Suprapubic skin (tissue), 4 donors: ENCODE results near the gene CHD9NB. TPM values are rescaled to one million over a fixed set of nuclear protein-coding genes. Genes with fewer than 3 reads are reported as not detected.

Experiments
- DNase-seq, 2 donors: peaks; one replicate each; pipeline ENCODE4 v3.0.0-alpha.2; 2019; ENCODE audit warnings: low spot score in 2 of 2
- H3K27ac ChIP-seq: fragments of 200-600 bp; sonication (generic); one replicate; pipeline ENCODE4 v1.5.1; 2019
- H3K27me3 ChIP-seq: fragments of 200-600 bp; sonication (generic); one replicate; pipeline ENCODE4 v1.5.1; 2019
- H3K36me3 ChIP-seq: fragments of 200-600 bp; sonication (generic); one replicate; pipeline ENCODE4 v1.5.1; 2019
- H3K4me1 ChIP-seq: fragments of 200-600 bp; sonication (generic); one replicate; pipeline ENCODE4 v1.5.1; 2019
- H3K4me3 ChIP-seq: fragments of 200-600 bp; sonication (generic); one replicate; pipeline ENCODE4 v1.5.1; 2019; ENCODE audit warnings: mild to moderate bottlenecking
- H3K9me3 ChIP-seq: fragments of 200-600 bp; sonication (generic); one replicate; pipeline ENCODE4 v1.5.1; 2019
- EP300 ChIP-seq: sonication (generic); formaldehyde crosslinking; IDR thresholded peaks from one replicate; pipeline ENCODE4 v1.6.1; 2017; ENCODE audit warnings: antibody characterized with exemption
- POLR2A ChIP-seq, 2 donors: fragments of 450-650 bp; IDR thresholded peaks; one replicate each; pipeline ENCODE4 v1.6.1; 2017; ENCODE audit warnings: antibody characterized with exemption in 2 of 2, mild to moderate bottlenecking in 2 of 2, moderate library complexity in 2 of 2
- POLR2AphosphoS5 ChIP-seq, 3 donors: sonication (generic); formaldehyde crosslinking; IDR thresholded peaks; one replicate each; pipeline ENCODE4 v1.6.1; 2017; ENCODE audit warnings: antibody characterized with exemption in 3 of 3
- WGBS: methylation state at CpG from one replicate; pipeline ENCODE4 v1.1.5; 2018; 5-methylcytosine and 5-hydroxymethylcytosine counted together
- total RNA-seq, 4 donors: library from RNA; depleted of rRNA; stranded (reverse); fragments of >200 nt; gene quantifications; one replicate each; pipeline ENCODE4 v1.1.0, GENCODE V29; 2016
- TF ChIP-seq, protein P1 (sequence below), 2 donors: fragments of 200-600 bp in 1 of 2; fragments of 450-650 bp in 1 of 2; sonication (generic) in 1 of 2; IDR thresholded peaks; one replicate each; pipeline ENCODE4 v1.5.1; 2016 to 2019; ENCODE audit warnings: antibody characterized with exemption in 2 of 2, mild to moderate bottlenecking in 1 of 2, moderate library complexity in 1 of 2

Gene CHD9NB
- total RNA-seq, 4 donors from 2014 or later: 8.7 to 33.3 (median 17.0) TPM

DNA sequence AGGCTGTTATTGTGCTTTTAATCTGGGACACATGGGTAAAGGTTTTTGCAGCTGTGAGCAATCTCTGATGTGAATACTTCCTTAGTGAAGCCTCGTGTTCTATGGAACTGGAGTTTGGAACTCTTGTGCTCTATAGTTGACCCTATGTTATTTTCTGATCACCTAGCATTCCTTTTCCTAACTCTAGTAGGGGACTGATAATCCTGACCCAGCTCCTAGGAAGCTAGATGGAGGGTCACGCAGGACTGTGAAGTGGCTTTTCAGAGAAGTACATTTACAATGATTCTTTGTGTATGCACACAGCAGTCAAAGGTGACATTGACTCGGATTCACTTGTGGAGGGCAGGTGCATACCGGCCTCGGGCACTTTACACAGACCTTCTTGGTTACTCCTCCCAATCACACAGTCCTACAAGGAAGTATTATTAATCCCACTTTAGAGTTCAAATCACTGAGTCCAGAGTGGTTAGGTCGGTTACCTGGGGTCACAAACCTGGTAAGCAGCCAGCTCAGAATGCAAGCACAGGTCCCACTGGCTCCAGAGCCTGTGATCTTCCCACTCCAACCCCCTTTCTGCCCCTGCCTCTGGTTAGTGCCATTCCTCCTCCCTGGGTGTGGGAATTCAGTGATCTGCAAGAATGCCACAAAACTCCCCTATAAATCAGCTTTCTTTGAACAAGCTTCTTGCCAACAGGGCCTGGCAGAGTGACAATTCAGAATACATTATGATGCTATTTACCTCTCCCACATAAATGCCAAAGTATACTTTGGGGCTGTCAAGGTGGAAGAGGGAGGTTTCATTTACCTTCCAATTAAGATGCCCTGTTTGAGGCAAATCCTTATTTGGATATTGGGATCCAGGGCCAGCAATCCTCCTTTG lies 7.1 kb downstream of the CHD9NB start:
- no peak for DNase-seq
- Histone ChIP-seq H3K4me1 (peaks cover 51% of the 10 kb centered on the region), H3K36me3 (no peaks in the 10 kb centered on the region), H3K27me3 (no peaks in the 10 kb centered on the region), H3K4me3 (no peak overlapping the region), H3K9me3 (no peaks in the 10 kb centered on the region), H3K27ac (peak overlapping the region; percentile 88)
- WGBS: 46% methylated on average over 3 of the region's 6 CpGs
- TF ChIP-seq POLR2A (IDR thresholded peaks at IDR 0.05) (no peak), POLR2AphosphoS5 (IDR thresholded peaks at IDR 0.05) (peak in 1 of 3 donors; percentile 6)

DNA sequence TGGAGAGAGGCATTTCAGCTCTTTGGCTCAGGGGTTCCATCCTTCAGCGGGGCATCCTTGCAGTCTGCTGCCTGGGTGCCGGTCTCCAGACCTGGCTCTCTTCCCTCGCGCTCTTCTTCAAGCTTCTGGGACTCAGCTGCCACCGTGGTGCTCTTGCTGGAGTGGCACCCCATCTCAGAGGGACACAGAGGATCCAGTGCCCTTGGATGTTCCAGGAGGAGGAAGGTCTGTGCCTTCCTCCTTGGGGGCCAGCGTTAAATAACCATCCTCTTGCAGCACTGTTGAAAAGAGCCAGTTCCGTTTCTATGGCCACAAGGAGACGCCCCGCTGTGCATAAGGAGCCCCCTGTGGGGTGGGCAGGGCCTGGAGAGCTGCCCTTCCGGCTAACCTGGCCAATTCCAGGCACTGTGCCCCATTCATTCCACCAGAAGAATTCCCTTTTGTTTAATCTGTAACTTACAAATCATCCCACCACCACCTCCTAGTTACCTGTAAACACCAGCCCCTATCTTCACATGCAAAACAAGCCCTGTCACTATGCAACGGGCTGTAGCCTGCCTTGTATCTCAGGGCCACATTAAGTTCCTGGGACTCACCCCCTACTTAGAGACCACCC lies 8.6 kb downstream of the CHD9NB start:
- Histone ChIP-seq H3K36me3 (no peaks in the 10 kb centered on the region), H3K9me3 (no peaks in the 10 kb centered on the region), H3K27ac (peak overlapping the region; percentile 88), H3K4me1 (peaks cover 56% of the 10 kb centered on the region), H3K4me3 (peak overlapping the region; percentile 38), H3K27me3 (no peaks in the 10 kb centered on the region)
- 20% methylated on average over 10 of the region's 11 CpGs for WGBS
- TF ChIP-seq POLR2A (IDR thresholded peaks at IDR 0.05) (no peak), EP300 (no peak), POLR2AphosphoS5 (IDR thresholded peaks at IDR 0.05) (no peak)
- TF ChIP-seq, protein P1, sequence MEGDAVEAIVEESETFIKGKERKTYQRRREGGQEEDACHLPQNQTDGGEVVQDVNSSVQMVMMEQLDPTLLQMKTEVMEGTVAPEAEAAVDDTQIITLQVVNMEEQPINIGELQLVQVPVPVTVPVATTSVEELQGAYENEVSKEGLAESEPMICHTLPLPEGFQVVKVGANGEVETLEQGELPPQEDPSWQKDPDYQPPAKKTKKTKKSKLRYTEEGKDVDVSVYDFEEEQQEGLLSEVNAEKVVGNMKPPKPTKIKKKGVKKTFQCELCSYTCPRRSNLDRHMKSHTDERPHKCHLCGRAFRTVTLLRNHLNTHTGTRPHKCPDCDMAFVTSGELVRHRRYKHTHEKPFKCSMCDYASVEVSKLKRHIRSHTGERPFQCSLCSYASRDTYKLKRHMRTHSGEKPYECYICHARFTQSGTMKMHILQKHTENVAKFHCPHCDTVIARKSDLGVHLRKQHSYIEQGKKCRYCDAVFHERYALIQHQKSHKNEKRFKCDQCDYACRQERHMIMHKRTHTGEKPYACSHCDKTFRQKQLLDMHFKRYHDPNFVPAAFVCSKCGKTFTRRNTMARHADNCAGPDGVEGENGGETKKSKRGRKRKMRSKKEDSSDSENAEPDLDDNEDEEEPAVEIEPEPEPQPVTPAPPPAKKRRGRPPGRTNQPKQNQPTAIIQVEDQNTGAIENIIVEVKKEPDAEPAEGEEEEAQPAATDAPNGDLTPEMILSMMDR (IDR thresholded peaks at IDR 0.05): no peak
- no peak for DNase-seq

DNA sequence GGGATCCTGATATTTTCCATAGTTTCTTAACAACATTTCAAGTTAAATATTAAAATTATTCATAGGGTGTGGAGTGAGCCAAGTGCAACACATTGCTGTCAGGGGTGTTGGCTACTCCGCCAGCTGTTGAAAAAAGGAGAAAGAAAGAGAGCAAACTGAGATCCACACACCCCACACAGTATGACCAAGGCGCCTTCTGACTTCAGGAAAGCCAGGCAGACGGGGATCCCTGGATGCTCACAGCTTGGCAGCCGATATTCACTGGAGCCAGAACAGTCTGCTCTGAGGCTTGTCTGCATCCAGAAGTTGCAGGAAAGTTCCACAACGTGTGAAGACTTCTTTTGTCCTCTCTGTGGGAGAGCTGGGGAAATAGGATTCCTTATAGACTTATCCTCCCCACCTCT lies 9.3 kb downstream of the CHD9NB start:
- Histone ChIP-seq H3K4me3 (peak overlapping the region; percentile 38), H3K4me1 (peaks cover 56% of the 10 kb centered on the region), H3K27me3 (no peaks in the 10 kb centered on the region), H3K36me3 (no peaks in the 10 kb centered on the region), H3K9me3 (no peaks in the 10 kb centered on the region), H3K27ac (peak overlapping the region; percentile 88)
- DNase-seq: no peak
- 16% methylated on average over 5 of the region's 5 CpGs for WGBS
- TF ChIP-seq EP300 (no peak), POLR2A (IDR thresholded peaks at IDR 0.05) (no peak), POLR2AphosphoS5 (IDR thresholded peaks at IDR 0.05) (no peak)
- TF ChIP-seq, protein P1 (IDR thresholded peaks at IDR 0.05): no peak

DNA sequence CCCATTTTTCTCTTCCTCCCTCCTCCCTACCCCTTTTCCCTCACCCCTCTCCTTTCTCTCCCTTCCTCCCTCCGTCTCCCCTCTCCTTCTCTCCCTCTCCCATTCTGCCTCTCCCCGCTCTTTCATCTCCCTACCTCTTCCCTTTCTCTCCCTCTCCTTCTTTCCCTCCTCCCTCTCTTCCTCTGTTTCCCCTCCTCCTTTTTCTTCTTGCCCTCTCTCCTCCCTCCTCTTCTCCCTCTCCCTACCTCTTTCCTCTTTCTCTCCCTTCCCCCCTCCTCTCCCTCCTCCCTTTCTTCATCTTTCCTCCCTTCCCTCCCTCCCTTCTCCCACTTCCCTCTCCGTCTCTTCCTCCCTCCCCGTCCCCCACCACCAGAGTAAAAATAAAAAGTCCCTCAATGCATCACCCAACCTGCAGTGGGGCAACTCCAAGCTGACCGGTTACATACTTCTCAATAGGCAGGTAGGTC lies 10.4 kb downstream of the CHD9NB start:
- no peaks in the 10 kb centered on the region for H3K9me3 ChIP-seq
- DNase-seq: no peak
- H3K36me3 ChIP-seq: no peaks in the 10 kb centered on the region
- no peak for TF ChIP-seq POLR2AphosphoS5 (IDR thresholded peaks at IDR 0.05)
- no peak for TF ChIP-seq POLR2A (IDR thresholded peaks at IDR 0.05)
- no peak for TF ChIP-seq EP300
- TF ChIP-seq, protein P1 (IDR thresholded peaks at IDR 0.05): no peak
- WGBS: 34% methylated on average over 5 of the region's 5 CpGs
- peak overlapping the region; percentile 88 for H3K27ac ChIP-seq
- H3K4me3 ChIP-seq: peak overlapping the region; percentile 38
- no peaks in the 10 kb centered on the region for H3K27me3 ChIP-seq
- H3K4me1 ChIP-seq: peaks cover 56% of the 10 kb centered on the region

DNA sequence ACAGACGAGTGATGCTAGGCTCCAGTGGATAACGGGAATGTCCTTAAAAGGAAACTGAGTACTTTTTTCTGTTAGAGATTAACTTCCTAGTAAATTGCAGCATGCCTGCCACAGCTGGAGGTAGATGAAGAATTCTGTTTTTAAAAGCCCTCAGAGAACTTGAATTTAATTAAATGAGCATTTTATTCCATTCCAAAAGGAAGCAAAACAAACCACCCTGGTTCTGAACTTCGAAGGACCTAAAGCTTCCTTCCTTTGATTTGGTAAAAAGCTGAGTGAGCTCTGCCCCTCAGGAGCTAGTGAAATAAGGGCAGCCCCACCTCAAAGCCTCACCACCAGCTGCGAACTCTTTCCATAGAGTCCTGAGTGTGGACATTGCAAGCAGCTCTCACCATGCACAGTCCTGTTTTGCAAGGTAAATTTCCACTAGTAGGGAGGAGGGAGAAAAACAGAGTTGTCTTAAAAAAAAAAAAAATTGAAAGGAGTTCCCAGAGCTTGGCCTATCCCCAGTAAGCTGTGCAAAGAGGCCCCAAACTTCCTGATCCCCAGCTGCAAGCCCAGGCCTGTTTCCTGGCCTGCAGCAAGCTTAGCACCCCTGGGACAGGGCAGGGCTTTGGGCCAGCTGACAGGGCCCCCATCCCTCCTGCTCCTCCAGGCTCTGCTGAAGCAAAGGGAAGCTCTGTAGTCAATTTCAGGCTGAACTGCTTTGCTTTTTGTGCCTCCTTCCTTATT lies 11.2 kb downstream of the CHD9NB start:
- DNase-seq: peak; percentile 71 to 86
- Histone ChIP-seq H3K27ac (peak overlapping the region; percentile 88), H3K9me3 (no peaks in the 10 kb centered on the region), H3K4me1 (peaks cover 56% of the 10 kb centered on the region), H3K36me3 (no peaks in the 10 kb centered on the region), H3K4me3 (peak overlapping the region; percentile 38), H3K27me3 (no peaks in the 10 kb centered on the region)
- 37% methylated on average over 4 of the region's 4 CpGs for WGBS
- TF ChIP-seq POLR2A (IDR thresholded peaks at IDR 0.05) (no peak), POLR2AphosphoS5 (IDR thresholded peaks at IDR 0.05) (peak in 2 of 3 donors; percentile 18 to 30), EP300 (no peak)
- TF ChIP-seq, protein P1 (IDR thresholded peaks at IDR 0.05): no peak
